OCI-LY7 (cell line): Measurements from ENCODE around the gene POLR2F. TPM values are rescaled to one million over a fixed set of nuclear protein-coding genes. Genes with fewer than 3 reads are reported as not detected.

Source experiments
- BruUV-seq: library from RNA; stranded (reverse); fragments of 400-500 nt; replicated peaks from 2 replicates; lab custom pipeline; 2021; lab: Mats Ljungman, UMichigan
- CTCF ChIA-PET: fragments of 300-600 bp; sonication (Branson Sonifier 250); formaldehyde crosslinking; loops from one replicate; lab custom pipeline; 2022; ENCODE audit warnings: antibody characterized with exemption; ENCODE audit not compliant: unreplicated experiment; lab: Charles Lee
- POLR2A ChIA-PET: fragments of 300-600 bp; sonication (Branson Sonifier 250); formaldehyde crosslinking; loops from one replicate; lab custom pipeline; 2022; ENCODE audit warnings: antibody characterized with exemption; lab: Charles Lee
- DNase-seq: peaks from one replicate; pipeline ENCODE4 v3.0.0-alpha.2; 2015; ENCODE audit warnings: low spot score
- H2AFZ ChIP-seq: fragments of 200-600 bp; sonication (generic), shearing (Covaris generic); 2 replicates; pipeline ENCODE4 v1.6.1; 2014; ENCODE audit warnings: mild to moderate bottlenecking, antibody characterized with exemption, low read length, moderate library complexity
- H3K27ac ChIP-seq: fragments of 200-600 bp; sonication (generic); 2 replicates; pipeline ENCODE4 v1.5.1; 2014; ENCODE audit warnings: mixed run types, low read depth, mild to moderate bottlenecking, moderate library complexity, low read length, inconsistent platforms; ENCODE audit not compliant: poor library complexity, severe bottlenecking
- H3K36me3 ChIP-seq: fragments of 200-600 bp; sonication (generic); 2 replicates; pipeline ENCODE4 v1.6.1; 2014; ENCODE audit warnings: mild to moderate bottlenecking, antibody characterized with exemption, low read length, moderate library complexity, mixed read lengths; ENCODE audit not compliant: insufficient read depth
- H3K4me1 ChIP-seq: fragments of 200-600 bp; sonication (generic); 2 replicates; pipeline ENCODE4 v1.5.1; 2014; ENCODE audit warnings: mild to moderate bottlenecking, low read length; ENCODE audit not compliant: insufficient read depth, poor library complexity, severe bottlenecking
- H3K4me2 ChIP-seq: fragments of 200-600 bp; sonication (generic); 2 replicates; pipeline ENCODE4 v1.6.1; 2014; ENCODE audit warnings: mild to moderate bottlenecking, low read length
- H3K4me3 ChIP-seq: fragments of 200-600 bp; sonication (generic); 2 replicates; pipeline ENCODE4 v1.5.1; 2014; ENCODE audit warnings: mild to moderate bottlenecking, low read depth, low read length; ENCODE audit not compliant: poor library complexity, severe bottlenecking
- H3K79me2 ChIP-seq: fragments of 200-600 bp; sonication (generic); 2 replicates; pipeline ENCODE4 v1.6.1; 2016; ENCODE audit warnings: low read depth, mild to moderate bottlenecking, low read length, moderate library complexity, mixed read lengths; ENCODE audit not compliant: insufficient read depth
- H3K9me2 ChIP-seq: fragments of 200-600 bp; sonication (generic); 2 replicates; pipeline ENCODE4 v1.6.1; 2016; ENCODE audit warnings: mild to moderate bottlenecking, low read length, mixed read lengths; ENCODE audit not compliant: insufficient read depth
- H3K9me3 ChIP-seq: fragments of 200-600 bp; sonication (generic); 2 replicates; pipeline ENCODE4 v1.6.1; 2014; ENCODE audit warnings: mild to moderate bottlenecking, mixed run types, low read length, mixed read lengths
- H4K20me1 ChIP-seq: fragments of 200-600 bp; sonication (generic); 2 replicates; pipeline ENCODE4 v1.6.1; 2014; ENCODE audit warnings: mild to moderate bottlenecking, antibody characterized with exemption, low read length, moderate library complexity, mixed read lengths; ENCODE audit not compliant: insufficient read depth
- CTCF ChIP-seq: fragments of 200-600 bp; sonication (generic); conservative IDR thresholded peaks from 2 replicates; pipeline ENCODE4 v1.5.1; 2014; ENCODE audit warnings: mild to moderate bottlenecking, antibody characterized with exemption, low read length, moderate library complexity, mixed read lengths
- EZH2phosphoT487 ChIP-seq: fragments of 200-600 bp; sonication (generic); IDR thresholded peaks from 2 replicates; pipeline ENCODE4 v1.6.1; 2018; ENCODE audit warnings: low read depth, borderline replicate concordance, mild to moderate bottlenecking, mixed run types, antibody characterized with exemption, low read length, moderate library complexity, mixed read lengths
- intact Hi-C: fragments of 100-400 bp; cut with micrococcal nuclease; formaldehyde crosslinking; loops from one replicate; pipeline ENCODE4 v1.10.0; 2022; ENCODE audit not compliant: unreplicated experiment
- microRNA-seq: library from miRNA; unstranded; fragments of <30 nt; microRNA quantifications from one replicate; pipeline ENCODE4 v1.2.0, GENCODE V29; 2022; ENCODE audit warnings: borderline replicate concordance
- total RNA-seq, 2 experiments: library from RNA; depleted of rRNA in 1 of 2; stranded (reverse); fragments of >200 nt in 1 of 2; shearing (Covaris generic) in 1 of 2; gene quantifications; 2 replicates each; pipeline ENCODE4 v1.2.3, GENCODE V29; 2014 to 2022

Gene POLR2F
- total RNA-seq, 2 experiments from 2014 or later = 71.2 to 85.9 TPM

- Histone ChIP-seq H3K4me1 (no peaks in the 10 kb centered on the region), H4K20me1 (no peaks in the 10 kb centered on the region), H3K9me2 (no peaks in the 10 kb centered on the region; the same call in 1 of the 2 replicates), H3K9me3 (no peaks in the 10 kb centered on the region), H3K27ac (no peak overlapping the region), H3K79me2 (no peaks in the 10 kb centered on the region), H2AFZ (no peak overlapping the region), H3K4me2 (no peak overlapping the region), H3K36me3 (no peaks in the 10 kb centered on the region), H3K4me3 (no peak overlapping the region)
- CTCF ChIA-PET = no interaction called here
- no TSS peak for BruUV-seq
- TF ChIP-seq CTCF = no peak
- no peak for TF ChIP-seq EZH2phosphoT487
- DNase-seq = no peak
- POLR2A ChIA-PET = no interaction called here
- intact Hi-C loops = no loop called here
Measured at GRCh38 chr22:38017939-38018885, 64.7 kb downstream of the POLR2F start.

Small RNA genes within 50 kb of the gene (microRNA-seq; reads per million reads assigned to microRNA genes)
- gene MIR4534 (not detected), gene MIR6820 (2.3 reads per million)

Other genes starting within 250 kb of the POLR2F start
- 14.6 and 20.6 TPM in 2 replicates for gene GCAT, start 145.8 kb upstream of the POLR2F start, total RNA-seq (2014; rRNA removed; shearing (Covaris generic))
- 17.3 and 21.6 TPM in 2 replicates for gene GCAT, start 145.8 kb upstream of the POLR2F start, total RNA-seq (2022)
- not detected in 2 replicates for gene GALR3, start 130.3 kb upstream of the POLR2F start, total RNA-seq (2014; rRNA removed; shearing (Covaris generic))
- not detected in 2 replicates for gene GALR3, start 130.3 kb upstream of the POLR2F start, total RNA-seq (2022)
- gene ANKRD54, start 109.4 kb upstream of the POLR2F start, total RNA-seq (2014; rRNA removed; shearing (Covaris generic)) = 21.0 and 25.4 TPM in 2 replicates
- 31.7 and 31.8 TPM in 2 replicates for gene ANKRD54, start 109.4 kb upstream of the POLR2F start, total RNA-seq (2022)
- gene EIF3L, start 104.3 kb upstream of the POLR2F start, total RNA-seq (2014; rRNA removed; shearing (Covaris generic)) = 443 and 503 TPM in 2 replicates
- gene EIF3L, start 104.3 kb upstream of the POLR2F start, total RNA-seq (2022) = 596 and 649 TPM in 2 replicates
- 18.3 and 18.5 TPM in 2 replicates for gene MICALL1, start 47.4 kb upstream of the POLR2F start, total RNA-seq (2014; rRNA removed; shearing (Covaris generic))
- 25.7 and 32.1 TPM in 2 replicates for gene MICALL1, start 47.4 kb upstream of the POLR2F start, total RNA-seq (2022)
- gene C22orf23, start 98 bp upstream of the POLR2F start, total RNA-seq (2014; rRNA removed; shearing (Covaris generic)) = 0.90 and 1.2 TPM in 2 replicates
- 0.57 TPM in 1 of 2 replicates, not detected in the other for gene C22orf23, start 98 bp upstream of the POLR2F start, total RNA-seq (2022)
- not detected in 2 replicates for gene SOX10, start 30.9 kb downstream of the POLR2F start, total RNA-seq (2014; rRNA removed; shearing (Covaris generic))
- gene SOX10, start 30.9 kb downstream of the POLR2F start, total RNA-seq (2022) = not detected in 2 replicates
- gene PICK1, start 103.7 kb downstream of the POLR2F start, total RNA-seq (2014; rRNA removed; shearing (Covaris generic)) = 19.2 and 28.5 TPM in 2 replicates
- gene PICK1, start 103.7 kb downstream of the POLR2F start, total RNA-seq (2022) = 23.8 and 25.6 TPM in 2 replicates
- not detected in 2 replicates for gene SLC16A8, start 130.5 kb downstream of the POLR2F start, total RNA-seq (2014; rRNA removed; shearing (Covaris generic))
- gene SLC16A8, start 130.5 kb downstream of the POLR2F start, total RNA-seq (2022) = not detected in 2 replicates
- 0.35 and 0.41 TPM in 2 replicates for gene BAIAP2L2, start 157.0 kb downstream of the POLR2F start, total RNA-seq (2014; rRNA removed; shearing (Covaris generic))
- 1.9 and 2.4 TPM in 2 replicates for gene BAIAP2L2, start 157.0 kb downstream of the POLR2F start, total RNA-seq (2022)
- gene PLA2G6, start 228.1 kb downstream of the POLR2F start, total RNA-seq (2014; rRNA removed; shearing (Covaris generic)) = 23.3 and 33.9 TPM in 2 replicates
- 83.9 and 106 TPM in 2 replicates for gene PLA2G6, start 228.1 kb downstream of the POLR2F start, total RNA-seq (2022)
- 3.8 and 5.7 TPM in 2 replicates for gene MAFF, start 248.3 kb downstream of the POLR2F start, total RNA-seq (2014; rRNA removed; shearing (Covaris generic))
- 3.4 and 5.3 TPM in 2 replicates for gene MAFF, start 248.3 kb downstream of the POLR2F start, total RNA-seq (2022)